SIG-M5 treated with dmso at 0.1 percent for 504 hours (cell line): Measurements from ENCODE around the gene DHX57.
"Not testable (repeated sequence)": the region's sequence is repeated elsewhere in the genome, so short reads cannot be mapped to it uniquely, and the experiment has no call there.

Experiments
- DNase-seq: peaks from one replicate; lab custom pipeline; 2025; ENCODE audit not compliant: unreplicated experiment; lab: John Stamatoyannopoulos, UW

Gene DHX57

GRCh38 chr2:38806015-38806732, 69.6 kb downstream of the DHX57 start:
- no peak for DNase-seq

GRCh38 chr2:38797953-38798352, 77.8 kb downstream of the DHX57 start:
- no peak for DNase-seq

DNA sequence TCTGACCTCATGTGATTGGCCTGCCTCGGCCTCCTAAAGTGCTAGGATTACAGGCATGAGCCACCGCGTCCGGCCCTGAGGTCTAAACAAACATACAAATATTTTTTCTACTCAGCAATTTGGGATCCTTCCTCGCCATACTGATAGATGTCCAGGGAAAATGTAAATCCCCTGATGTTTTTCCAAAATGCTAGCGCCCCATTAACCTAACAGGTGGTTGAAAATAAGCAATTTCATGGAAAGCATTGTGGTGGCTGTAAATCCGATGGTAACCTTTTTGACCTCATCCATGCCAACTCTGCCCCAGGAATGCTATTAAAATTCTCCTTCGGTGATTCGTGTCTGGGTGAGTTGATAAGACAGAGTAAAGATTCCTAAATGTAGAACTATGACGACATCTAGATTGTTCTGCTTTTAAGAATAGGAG, 78.5 kb downstream of the DHX57 start:
- no peak for DNase-seq

DNA sequence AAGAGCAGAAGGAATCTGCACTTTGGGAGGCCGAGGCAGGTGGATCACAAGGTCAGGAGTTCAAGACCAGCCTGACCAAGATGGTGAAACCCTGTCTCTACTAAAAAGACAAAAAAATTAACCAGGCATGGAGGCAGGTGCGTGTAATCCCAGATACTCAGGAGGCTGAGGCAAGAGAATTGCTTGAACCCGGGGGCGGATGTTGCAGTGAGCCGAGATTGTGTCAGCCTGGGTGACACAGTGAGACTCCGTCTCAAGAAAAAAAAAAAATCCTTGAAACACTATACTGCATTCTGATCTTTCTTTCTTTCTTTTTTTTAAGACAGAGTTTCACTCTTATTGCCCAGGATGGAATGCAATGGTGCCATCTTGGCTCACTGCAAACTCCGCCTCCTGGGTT, 80.7 kb downstream of the DHX57 start:
- DNase-seq = not testable (repeated sequence)

GRCh38 chr2:38794235-38794946, 81.3 kb downstream of the DHX57 start:
- DNase-seq = no peak

- DNase-seq = no peak
Observed at GRCh38 chr2:38793511-38793910, 82.2 kb downstream of the DHX57 start.

GRCh38 chr2:38792751-38793150, 83.0 kb downstream of the DHX57 start:
- DNase-seq = no peak

GRCh38 chr2:38792321-38792720, 83.4 kb downstream of the DHX57 start:
- not testable (repeated sequence) for DNase-seq

DNA sequence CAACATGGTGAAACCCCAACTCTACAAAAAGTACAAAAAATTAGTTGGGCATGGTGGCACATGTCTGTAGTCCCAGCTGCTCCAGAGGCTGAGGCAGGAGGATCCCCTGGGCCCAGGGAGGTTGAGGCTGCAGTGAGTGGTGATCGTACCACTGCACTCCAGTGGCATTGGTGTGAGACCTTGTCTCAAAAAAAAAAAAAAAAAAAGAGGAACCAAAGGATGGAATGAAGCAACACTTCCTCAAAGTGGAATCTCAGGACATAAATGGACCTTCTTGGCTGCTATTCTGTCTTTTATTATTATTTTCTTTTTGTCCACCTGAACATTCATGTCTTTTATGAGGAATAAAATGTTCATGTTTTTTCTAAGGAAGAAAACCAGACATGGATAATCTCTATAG, 84.0 kb downstream of the DHX57 start:
- DNase-seq = peak; percentile 23

DNA sequence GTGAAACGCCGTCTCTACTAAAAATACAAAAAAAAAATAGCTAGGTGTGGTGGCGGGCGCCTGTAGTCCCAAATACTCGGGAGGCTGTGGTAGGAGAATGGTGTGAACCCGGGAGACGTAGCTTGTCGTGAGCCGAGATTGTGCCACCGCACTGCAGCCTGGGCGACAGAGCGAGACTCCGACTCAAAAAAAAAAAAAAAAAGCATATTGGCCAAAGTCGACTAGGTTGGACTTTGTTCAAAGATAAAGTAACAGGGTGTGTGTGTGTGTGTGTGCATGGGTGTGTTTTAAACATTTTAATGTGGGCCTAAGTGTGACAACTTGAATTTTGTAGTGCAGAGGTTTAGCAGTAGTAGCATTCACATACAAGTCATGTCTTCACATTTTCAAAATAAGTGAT, 86.0 kb downstream of the DHX57 start:
- DNase-seq = no peak

DNA sequence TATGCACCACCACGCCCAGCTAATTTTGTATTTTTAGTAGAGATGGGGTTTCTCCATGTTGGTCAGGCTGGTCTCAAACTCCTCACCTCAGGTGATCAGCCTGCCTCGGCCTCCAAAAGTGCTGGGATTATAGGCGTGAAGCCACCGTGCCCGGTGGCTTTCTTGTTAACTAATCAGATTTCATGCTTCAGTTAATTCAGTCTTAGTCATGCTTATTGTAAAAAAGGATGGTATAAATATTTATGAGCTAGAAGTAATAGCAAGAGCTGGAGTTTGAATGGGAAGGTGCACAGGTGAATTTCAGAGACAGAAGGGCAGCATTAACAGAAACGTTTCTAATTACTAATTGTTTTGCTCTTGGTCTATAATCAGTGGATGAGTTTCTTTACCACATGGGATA, 87.4 kb downstream of the DHX57 start:
- no peak for DNase-seq

DNA sequence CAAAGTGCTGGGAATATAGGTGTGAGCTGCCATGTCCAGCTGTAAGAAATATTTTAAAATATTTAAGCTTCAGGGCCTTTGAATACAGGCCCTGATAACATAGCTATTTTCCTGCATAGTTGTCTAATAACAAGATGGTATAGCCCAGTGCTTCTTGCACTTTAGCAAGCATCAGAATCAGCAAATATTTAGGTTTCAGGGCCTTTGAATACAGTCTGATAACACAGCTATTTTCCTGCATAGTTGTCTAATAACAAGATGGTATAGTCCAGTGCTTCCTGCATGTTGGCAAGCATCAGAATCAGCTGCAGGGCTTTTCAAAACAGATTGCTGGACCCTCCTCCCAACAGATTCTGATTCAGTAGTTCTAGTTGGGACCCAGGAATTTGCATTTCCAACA, 92.1 kb downstream of the DHX57 start:
- no peak for DNase-seq

DNA sequence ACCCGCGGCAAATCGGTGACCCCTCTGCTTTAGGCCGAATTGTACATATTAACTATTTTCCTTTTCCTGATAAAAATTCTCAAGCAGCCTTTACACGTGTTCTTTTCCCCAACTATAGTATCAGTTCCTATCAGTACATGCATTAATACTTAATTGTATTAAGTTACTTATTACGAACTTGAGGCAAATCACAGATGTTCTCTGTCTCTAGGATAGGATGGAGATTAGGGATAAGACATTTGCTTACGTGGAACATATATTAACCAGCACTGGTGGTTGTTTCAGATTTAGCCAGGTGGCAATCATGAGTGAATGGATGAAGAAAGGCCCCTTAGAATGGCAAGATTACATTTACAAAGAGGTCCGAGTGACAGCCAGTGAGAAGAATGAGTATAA, 97.0 kb downstream of the DHX57 start:
- no peak for DNase-seq

GRCh38 chr2:38776531-38776930, 99.2 kb downstream of the DHX57 start:
- no peak for DNase-seq

DNA sequence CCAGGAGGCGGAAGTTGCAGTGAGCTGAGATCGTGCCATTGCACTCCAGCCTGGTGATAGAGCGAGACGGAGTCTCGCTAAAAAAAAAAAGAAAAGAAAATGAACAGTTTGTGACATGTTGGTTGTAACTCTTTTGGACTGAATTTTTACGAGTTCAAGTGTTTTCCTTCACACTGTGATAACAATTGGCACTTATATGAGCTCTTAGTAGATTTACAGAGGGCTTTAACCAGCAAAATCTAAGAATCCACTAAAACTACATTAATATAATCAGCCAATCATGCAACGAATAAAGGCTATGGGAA, 99.9 kb downstream of the DHX57 start:
- no peak for DNase-seq

- DNase-seq = no peak
Observed at GRCh38 chr2:38775097-38775920, 100.4 kb downstream of the DHX57 start.

DNA sequence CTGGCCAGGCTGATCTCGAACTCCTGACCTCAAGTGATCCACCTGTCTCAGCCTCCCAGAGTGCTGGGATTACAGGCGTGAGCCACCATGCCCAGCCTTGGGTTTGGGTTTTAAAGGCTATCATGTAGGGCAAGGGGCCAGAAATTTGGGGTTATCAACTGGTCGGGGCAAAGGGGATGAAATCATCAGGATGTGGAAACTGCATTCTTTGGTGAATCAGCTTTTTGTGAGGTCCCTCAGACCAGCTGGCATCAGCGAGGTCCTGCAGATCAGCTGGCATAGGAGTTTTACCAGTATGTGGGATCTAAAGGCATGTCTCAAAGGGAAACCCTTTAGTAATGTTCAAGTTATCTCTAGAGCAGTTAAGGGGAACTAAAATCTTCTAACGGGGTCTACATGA, 104.1 kb downstream of the DHX57 start:
- DNase-seq = no peak

DNA sequence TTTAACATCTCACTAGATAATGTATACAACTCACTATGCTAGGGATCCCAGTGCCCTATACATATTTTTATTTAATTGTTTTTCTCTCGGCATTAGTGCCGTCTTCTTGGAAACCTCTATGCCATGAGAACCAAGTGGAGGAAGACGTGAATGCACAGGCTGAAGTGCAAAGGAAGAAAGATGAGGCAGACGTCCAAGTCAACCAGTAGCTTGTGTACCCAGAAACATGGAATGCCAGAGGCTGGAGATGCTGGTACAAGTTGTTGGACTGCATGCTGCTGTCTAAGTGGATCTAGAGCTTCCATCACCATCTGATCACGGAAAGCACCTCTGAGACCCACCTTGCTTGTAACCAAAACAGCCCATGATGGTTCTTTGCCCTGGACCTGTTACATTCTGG, 110.2 kb downstream of the DHX57 start:
- no peak for DNase-seq

DNA sequence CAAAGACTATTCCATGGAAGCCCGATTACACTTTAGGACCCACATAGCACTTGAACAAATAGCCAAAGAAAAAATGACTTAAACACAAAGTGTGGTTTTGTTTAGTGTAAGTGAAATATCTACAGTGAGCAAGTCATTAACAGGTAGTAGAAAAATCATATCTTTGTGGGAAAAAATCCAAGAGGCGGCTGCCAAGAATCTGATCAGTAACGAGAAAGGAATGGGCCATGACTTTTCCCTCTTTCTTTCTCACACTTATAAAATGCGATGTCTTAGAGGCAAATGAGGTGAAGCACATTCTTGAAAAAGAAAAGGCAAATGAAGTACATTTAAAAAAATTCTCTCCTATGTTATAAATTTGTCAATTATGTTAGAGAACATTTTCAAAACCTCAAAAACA, 110.6 kb downstream of the DHX57 start:
- DNase-seq = no peak

GRCh38 chr2:38763728-38764127, 112.0 kb downstream of the DHX57 start:
- DNase-seq = no peak

DNA sequence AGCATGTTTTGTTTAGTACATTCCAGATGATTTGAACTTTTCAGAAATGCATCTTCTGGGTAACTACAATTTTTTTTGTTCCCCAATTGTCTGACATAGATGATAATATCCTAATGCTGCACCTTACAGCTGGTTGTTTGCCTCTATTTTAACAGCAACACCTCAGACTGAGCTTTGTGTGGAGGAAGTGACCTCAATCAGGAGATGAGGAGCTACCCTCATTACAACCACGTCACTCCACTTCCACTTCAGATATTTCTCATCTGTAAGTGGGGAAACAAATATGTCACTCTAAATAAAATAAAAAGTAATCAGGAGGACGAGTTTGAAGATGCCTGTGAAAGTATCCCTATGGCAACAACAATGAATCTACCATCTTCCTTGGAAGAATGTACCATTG, 112.5 kb downstream of the DHX57 start:
- no peak for DNase-seq

DNA sequence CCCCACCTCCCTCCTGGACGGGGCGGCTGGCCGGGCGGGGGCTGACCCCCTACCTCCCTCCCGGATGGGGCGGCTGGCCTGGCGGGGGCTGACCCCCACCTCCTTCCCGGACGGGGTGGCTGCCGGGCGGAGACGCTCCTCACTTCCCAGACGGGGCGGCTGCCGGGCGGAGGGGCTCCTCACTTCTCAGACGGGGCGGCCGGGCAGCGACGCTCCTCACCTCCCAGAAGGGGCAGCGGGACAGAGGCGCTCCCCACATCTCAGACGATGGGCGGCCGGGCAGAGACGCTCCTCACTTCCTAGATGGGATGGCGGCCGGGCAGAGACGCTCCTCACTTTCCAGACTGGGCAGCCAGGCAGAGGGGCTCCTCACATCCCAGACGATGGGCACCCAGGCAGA, 119.8 kb downstream of the DHX57 start:
- DNase-seq = not testable (repeated sequence)
